ENCODE data around the gene ERC2.

Gene ERC2

DNA sequence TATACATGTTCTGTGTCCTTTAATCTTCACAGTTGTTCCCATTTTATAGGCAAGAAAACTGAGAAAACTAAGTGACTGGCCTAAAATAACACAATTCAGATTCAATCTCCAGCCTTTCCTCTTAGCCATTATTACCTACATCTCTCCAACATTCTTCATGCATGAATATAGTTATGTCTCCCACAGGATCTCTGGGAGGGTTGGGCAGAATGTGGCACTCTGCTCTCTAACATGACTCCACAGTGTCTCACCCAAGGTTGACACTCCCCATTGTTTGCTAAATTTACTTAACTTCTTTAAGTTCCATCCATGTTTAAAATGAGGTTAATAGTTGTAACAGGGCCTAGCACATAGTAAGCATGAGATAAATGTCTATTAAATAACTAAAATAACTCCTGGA is 276.3 kb downstream of the ERC2 start:
- DNase-seq (ENCODE audit: low spot score) (no peak), FAIRE-seq (no peak)

DNA sequence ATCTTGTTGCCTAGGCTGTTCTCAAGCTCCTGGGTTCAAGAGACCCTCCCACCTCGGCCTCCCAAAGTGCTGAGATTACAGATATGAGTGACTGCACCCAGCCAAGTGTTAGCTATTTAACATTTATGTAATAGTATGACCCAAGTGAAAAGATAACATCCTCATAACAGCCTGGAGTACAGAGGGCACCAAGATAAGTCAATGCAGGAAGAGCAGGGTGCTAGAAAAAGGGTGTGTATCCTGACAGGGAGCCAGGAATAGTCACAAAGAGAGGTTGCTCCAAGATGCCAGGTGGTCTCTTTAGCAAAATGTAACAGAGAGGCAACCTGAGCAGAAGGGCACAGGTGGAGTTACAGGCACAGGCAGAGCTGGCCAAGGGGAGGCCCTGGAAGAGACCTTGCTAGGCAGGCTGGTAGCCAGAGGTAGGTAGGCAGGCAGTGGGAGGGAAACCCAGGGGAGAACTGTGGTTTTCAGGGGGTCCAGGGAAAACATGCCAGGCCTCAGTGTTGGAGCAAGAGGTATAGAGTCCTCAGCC is 277.4 kb downstream of the ERC2 start:
- FAIRE-seq (no peak), DNase-seq (ENCODE audit: low spot score) (no peak)

DNA sequence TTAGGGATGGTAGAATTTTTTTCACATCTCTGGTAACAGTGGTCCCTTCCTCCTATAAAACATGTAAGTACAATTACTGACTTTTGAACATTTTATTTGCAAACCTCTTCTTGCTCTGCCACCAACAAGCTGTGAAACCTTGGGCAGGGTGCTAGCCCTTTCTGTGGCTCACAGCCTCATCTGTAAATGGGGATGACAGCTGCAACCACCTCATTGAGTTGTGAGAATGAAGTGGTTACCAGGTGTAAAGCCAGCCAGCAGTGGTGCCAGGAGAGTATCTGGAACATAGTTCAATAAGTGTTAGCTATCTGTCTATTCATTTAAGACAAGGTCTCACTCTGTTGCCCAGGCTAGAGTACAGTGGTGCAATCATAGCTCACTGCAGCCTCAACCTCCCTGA is 278.1 kb downstream of the ERC2 start:
- FAIRE-seq (no peak), DNase-seq (ENCODE audit: low spot score) (no peak)

DNA sequence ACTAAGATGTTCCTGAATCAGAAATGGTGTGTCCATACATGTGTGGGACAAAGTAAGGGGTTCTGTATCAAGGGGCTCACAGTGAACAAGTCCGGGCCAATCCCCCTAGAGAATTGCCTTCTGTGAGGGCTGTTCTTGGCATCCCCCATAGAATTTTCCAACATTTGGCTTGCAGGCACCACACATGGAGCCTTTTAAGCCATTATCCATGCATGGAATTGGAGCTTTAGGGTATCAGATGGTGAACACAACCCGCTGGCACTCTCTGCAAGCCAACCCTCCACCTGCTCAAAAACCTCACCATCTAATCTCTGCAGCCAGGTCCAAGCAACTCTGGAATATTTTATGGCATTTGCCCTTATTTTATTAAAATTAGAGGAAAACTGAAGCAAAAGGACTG is 278.7 kb downstream of the ERC2 start:
- no peak for FAIRE-seq
- DNase-seq (ENCODE audit: low spot score) = no peak

DNA sequence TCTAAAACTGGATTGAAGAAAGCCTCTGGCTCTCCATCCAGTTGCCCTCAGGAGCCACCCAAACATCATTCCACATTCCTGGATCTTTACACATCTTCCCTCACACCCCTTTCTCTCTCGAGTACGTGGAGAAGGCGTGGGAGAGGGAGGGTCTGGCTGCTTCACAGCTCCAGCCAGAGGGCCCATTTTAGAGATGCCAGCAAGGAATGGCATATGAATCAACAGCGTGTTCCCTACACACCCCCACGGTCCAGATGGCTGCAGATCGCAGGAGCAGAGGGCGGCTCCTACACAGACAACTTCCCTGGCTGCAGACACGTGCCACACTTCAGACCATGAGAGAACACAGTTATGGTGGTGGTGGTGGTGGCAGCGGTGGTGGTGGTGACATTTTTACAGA is 280.1 kb downstream of the ERC2 start:
- DNase-seq (ENCODE audit: low spot score) = no peak

DNA sequence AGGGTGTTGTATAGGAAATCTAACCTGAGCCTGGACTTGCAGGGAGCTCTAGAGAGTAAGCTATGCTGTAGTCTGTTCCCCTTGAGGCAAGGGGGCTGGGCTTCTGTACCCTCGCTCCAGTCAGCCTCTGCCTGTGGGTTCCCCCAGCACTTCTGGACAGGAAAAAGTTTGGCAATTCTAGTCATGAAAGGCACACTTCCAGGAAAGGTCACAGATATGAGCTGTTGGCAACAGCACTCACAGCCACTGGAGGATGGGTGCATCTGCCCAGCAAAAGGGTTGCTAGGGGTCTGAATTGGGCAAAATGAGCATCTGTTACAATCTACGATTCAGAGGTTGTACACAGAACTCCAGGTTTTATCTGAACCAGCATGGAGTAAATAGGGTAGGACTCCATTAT is 281.2 kb downstream of the ERC2 start:
- DNase-seq (ENCODE audit: low spot score) (no peak), FAIRE-seq (no peak)

More for the DNA sequence above, 280.1 kb downstream of the ERC2 start:
- FAIRE-seq = no peak

DNA sequence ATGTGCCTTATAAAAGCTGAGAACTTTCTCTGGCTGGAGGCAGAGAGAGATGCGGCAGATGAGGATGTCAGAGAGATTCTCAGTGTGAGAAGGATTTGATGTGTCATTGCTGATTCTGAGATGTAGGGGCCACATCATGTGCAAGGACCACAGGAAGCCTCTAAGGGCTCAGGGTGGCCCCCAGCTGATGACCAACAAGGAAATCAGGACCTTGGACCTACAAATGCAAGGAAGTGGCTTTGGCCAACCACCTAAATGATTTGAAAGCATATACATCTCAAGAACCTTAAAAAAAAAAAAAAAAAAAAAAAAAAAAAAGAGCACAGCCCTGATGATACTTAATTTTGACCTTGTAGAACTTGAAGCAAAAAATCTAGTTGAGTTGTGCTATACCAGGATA is 282.4 kb downstream of the ERC2 start:
- FAIRE-seq = no peak

DNA sequence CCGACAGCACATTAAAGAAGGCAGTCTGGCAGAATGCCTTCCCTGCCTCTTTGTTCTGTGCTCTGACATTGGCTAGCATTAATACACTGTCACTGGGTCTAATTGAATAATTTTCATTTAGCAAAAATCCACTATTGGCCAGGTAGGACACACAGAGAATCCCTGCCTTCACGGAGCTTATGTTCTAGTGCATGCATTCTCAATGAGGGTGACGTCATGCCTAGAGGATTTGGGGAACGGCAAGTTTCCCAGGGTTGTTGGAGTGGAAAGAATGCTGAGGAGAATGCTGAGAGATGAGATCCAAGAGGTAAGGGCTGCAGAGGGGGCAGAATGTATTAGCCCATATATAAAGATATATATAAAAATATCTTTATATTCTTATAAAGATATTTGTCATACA is 284.7 kb downstream of the ERC2 start:
- no peak for FAIRE-seq
- no peak for DNase-seq (ENCODE audit: low spot score)

More for the DNA sequence above, 282.4 kb downstream of the ERC2 start:
- no peak for DNase-seq (ENCODE audit: low spot score)

DNA sequence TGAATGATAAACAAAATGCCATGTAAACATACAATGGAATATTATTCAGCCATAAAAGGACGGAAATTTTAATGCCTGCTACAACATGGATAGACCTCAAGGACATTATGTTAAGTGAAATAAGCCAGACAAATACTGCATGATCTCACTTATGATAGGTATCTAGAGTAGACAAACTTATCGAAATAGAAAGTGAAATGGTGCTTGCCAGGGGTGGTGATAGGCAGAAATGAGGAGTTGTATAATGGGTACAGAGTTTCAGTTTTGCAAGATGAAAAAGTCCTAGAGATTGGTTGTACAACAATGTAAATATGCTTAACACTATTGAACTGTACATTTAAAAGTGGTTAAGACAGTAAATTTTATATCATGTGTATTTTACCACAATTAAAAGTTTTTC is 287.8 kb downstream of the ERC2 start:
- DNase-seq (ENCODE audit: low spot score) = no peak
- FAIRE-seq = no peak

DNA sequence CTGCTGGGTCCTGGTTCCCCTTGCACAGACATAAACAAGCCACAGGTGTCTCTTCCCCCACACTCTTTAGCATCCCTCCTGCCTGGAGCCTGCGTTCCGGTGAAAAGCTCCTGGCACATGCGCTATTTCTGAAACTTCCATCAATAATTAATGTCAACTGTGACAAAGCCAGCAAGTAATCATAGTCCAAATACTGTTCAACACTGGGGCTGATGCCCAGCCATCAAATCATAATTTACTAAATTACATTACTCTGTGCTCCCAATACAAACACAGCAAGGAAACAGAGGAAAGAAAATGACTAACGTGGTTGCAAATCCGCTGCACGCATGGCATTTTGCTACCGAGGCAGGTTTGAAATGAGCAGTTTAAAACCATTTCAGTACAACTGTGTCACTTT is 294.7 kb downstream of the ERC2 start:
- DNase-seq (ENCODE audit: low spot score) = no peak
- no peak for FAIRE-seq

DNA sequence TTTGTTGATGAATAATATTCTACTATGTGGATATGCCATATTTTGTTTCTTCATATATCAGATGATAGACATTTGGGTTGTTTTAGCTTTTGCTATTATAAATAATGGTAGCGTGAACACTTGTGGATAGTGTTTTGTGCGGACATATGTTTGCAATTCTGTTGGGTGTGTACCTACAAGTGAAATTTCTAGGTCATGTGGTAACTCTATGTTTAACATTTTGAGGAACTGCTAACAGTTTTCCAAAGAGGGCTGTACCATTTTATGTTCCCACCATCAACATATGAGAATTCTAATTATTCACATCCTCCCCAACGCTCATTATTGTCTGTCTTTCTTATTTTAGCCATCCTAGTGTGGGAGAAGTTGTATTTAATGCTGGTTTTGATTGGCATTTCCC is 303.8 kb downstream of the ERC2 start:
- DNase-seq (ENCODE audit: low spot score) = no peak
- no peak for FAIRE-seq

DNA sequence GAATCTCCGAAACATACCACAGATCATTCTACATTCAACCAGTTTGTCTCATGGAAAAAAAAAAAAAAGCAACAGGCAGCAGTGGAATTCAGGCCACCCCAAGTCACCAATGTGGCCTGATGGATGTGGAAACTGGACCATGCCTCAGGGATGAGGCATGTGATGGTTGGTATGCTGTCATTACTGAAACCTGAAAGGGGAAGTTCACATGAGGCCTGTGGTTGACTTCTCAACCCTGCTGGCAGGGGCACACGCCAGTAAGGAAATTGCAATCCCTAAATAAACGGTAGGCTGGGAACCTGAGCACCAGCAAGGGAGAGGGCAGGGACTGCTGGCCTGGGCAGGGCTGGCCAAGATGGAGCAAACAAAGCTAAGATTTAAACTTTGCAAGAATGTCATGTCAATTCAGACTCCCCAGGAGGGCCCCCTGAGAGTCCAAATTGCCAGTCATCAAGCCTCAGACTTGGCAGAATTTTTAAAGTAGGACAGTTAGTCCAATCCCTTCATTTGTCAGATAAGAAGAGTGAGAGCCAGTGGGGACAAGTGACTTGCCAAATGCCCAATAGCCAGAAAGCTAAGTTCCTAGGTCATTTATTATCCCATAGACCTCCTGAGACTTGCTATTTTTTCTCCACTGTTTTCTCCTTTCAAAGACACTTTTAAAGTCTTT is 310.4 kb downstream of the ERC2 start:
- FAIRE-seq (no peak), DNase-seq (ENCODE audit: low spot score) (no peak)

DNA sequence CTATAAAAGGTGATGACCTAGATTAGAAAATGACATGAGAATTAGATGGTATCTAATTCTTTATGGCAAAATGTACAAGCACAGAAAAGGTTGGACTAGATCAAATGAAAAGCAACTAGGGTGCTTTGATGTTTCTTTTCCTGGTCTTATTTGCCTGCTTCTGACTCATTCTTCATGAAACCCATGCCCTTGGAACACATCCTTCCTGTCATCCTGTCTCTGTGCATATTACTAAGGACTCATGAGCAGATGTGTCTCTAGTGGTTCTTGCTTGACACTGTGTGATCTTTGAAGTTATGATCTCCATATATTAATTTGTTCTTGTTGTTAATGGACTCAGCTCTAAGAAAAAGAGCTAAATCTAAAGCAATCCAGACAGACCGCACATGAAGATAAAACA is 314.0 kb downstream of the ERC2 start:
- FAIRE-seq (no peak), DNase-seq (ENCODE audit: low spot score) (no peak)

DNA sequence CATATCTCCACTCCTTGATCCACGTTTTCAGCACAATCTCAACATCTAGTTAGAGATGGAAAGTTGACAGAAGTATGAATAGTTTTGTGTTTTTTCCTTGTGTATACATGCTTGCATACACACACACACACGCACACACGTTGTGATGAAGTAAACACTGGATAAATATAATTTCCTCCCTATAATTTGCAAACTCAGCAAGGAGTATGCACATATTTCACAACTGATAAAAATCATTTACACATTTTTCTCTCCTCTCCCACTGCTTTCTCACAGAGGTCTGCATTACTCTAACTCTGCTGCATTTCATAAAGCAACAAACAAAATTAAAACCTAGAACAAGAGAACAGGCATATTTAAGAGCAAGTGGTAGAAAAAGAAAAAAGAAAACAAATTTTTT is 320.9 kb downstream of the ERC2 start:
- FAIRE-seq (no peak), DNase-seq (ENCODE audit: low spot score) (no peak)

DNA sequence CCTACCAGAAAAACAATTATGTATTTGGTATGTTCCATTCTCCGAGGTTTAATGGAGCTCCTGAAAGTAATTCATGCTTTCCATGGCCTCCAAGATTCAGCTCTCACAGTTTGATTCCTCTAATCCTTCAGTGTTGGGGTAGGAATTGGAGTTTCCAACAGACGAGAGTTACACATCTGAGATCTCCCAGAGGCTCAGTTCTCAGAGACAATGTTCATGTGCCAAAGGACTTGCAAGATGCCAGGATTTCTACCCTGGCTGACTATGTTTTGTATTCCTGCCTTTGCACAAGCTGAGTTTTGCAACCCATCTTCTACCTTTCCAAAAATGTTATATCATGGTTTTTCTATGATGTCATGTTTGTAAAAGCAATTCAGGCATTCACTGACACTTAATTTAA is 322.9 kb downstream of the ERC2 start:
- FAIRE-seq (no peak), DNase-seq (ENCODE audit: low spot score) (no peak)

DNA sequence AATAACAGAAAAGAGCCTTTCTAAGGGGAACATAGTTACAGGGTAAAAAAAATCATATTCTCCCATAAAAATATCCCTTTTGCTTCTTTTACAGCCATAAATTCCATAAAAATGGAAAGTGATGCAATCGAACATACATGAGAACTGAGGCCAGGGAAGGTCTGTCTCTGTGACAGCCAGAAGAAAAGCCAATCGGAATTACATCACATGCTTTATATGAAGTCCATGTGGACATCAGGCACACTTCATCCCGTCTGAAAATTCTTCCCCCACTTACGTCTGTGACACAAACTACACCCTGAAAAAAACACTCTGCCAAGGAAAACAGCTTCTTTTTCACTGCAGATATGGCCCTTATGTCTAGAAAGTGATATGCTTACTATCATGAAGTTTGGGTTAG is 323.5 kb downstream of the ERC2 start:
- FAIRE-seq = no peak
- no peak for DNase-seq (ENCODE audit: low spot score)

DNA sequence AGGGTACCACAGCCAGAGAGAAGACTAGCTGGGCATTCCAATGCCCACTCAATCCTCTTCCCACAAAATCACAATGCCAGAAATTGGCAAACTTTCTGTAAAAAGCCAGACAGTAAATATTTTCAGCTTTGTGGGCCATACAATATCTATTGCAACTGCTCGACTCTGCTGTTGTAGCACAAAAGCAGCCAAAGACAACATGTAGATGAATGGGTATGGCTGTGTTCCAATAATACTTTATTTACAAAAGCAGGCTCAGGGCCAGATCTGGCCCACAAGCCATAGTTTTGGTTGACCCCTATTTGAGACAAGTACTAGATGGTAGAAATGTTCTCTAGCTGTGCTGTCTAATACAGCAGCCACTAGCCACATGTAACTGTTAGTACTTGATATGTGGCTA is 330.9 kb downstream of the ERC2 start:
- DNase-seq (ENCODE audit: low spot score) (no peak), FAIRE-seq (peak; percentile 9)

DNA sequence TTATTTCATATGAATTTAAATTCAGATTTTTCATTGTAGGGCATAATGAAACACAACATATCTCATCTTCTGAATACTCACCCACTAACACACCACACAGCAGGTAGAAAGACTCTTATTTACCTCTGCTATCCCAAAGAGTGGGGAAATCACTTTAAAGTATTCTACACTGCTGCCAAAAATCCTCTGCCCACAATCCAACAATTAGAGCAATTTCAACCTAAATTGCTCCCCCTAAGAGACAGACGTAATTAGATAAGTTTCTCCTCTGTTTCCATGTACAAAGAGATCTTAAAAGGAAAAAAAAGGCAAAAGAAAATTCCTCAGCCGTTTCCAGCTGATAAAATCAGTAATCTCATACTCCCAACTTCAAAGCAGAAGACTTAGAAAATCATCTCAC is 331.8 kb downstream of the ERC2 start:
- DNase-seq (ENCODE audit: low spot score) (no peak), FAIRE-seq (no peak)

DNA sequence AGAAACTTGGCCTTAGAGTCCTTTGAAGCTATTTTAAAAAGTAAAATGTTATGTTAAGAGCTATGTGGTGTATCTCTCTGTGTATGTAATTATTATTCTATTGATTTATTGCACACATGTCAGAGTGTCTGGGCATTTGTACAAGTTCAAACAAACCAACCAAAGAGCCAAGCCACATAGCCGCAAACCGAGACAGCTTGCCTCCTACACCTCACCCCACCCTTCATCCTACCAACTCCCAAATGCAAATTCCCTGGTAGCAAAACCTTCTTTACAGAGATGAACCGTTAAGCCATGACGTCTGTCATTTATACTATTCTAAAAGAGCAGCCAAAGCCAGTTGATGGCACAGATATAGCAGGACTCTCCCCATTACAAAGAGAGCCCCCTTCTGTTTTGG is 332.3 kb downstream of the ERC2 start:
- DNase-seq (ENCODE audit: low spot score) = peak; percentile 16
- no peak for FAIRE-seq

DNA sequence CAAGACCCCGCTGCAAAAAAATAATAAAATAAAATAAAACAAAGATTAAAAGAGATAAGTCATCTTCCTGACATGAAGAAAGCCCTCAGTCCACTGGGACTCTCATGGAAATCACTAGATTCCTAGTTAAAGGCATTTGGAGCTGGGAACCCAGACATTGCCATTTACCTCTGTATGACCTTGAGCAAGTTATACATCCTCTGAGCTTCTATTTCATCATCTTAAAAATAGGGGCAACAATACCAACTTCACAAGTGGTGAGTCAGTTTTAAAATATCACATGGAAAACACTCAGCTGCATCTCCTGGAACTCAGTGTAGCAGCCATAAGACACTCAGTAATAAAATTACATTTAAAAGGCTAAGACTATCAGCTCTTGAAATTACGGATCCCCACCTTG is 334.8 kb downstream of the ERC2 start:
- no peak for FAIRE-seq

DNA sequence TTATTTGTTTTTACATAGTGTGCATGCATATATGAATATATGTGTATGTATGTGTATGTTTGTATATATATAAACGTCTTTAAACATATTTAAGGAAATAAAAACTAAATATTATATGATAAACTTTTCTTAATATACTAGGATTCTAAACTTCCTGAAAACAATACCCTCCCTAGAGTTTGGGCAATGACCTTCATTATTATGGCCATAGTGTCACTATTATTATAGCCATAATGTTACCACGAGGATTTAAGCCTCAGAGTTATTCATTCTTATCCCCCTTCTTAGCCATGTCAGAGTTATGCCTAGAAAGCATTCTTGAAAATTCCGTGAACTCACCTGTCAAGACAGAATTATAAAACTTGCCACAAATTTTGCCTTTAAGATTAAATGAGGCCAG is 335.5 kb downstream of the ERC2 start:
- DNase-seq (ENCODE audit: low spot score) = no peak
- FAIRE-seq = no peak

More for the DNA sequence above, 334.8 kb downstream of the ERC2 start:
- peak; percentile 44 for DNase-seq (ENCODE audit: low spot score)

DNA sequence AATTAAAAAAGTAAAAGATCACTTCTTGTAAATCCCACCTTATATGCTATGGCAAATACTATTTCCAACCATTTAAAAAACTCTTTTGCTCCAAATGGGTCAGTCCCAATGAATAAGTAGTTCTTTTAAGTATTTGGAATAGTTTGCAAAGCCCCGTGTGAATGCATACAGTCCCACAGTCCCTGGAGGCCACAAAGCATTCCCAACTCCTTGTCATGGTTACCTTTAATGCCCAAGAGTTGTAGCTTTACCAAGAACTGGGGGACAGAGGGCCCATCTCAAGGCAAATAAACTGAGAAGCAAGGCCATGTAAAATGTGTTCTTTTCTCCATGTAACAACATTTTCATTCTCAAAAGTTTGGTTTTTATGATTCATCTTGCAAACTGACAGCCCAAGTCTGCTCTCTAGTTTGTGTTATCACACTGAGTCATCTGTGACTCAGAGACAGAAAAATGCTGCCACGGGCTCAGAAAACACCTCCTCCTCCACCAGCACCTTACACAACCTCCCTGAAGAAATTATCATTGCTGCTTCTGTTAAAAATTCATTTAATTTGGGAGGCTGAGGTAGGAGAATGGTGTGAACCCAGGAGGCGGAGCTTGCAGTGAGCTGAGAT is 336.2 kb downstream of the ERC2 start:
- FAIRE-seq = no peak
- DNase-seq (ENCODE audit: low spot score) = peak; percentile 87

DNA sequence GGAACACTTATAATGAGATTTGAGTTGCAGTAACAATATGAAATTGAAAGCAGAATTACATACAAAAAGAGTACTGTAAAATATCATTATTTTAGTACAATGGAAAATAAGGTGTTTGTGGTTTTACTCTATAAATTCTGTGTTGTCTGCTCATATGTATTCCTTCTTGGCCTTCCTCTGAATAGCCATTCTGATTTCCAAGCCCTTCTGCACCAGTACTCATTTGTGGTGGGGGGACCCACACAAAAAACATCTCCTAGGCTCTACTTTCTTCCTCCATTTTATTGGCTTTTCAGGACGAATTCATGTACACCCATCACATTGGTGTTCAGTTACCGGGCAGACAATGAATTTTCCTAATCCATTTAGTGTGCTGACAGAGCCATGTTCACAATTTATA is 338.2 kb downstream of the ERC2 start:
- no peak for DNase-seq (ENCODE audit: low spot score)
- FAIRE-seq = no peak

Data from urothelium cell line (cell line).